ENCODE results near the gene AR.

AR gene

GRCh38 chrX:67543818-67544217, at the start of gene AR:
Gene AR, plus strand, starts transcription at chrX:67544021. Its CDS starts 1,126 bp downstream, at chrX:67545147.
- DNase-seq: no peak

GRCh38 chrX:67500617-67501016, 43.2 kb upstream of the AR start:
- DNase-seq: no peak

GRCh38 chrX:67503004-67503403, 40.8 kb upstream of the AR start:
- no peak for DNase-seq

- DNase-seq: no peak
Measured at GRCh38 chrX:67503453-67503852, 40.4 kb upstream of the AR start.

GRCh38 chrX:67520671-67521070, 23.1 kb upstream of the AR start:
- DNase-seq: no peak

- DNase-seq: no peak
Measured at GRCh38 chrX:67523002-67523681, 20.7 kb upstream of the AR start.

- DNase-seq: no peak
Measured at GRCh38 chrX:67523932-67524331, 19.9 kb upstream of the AR start.

- no peak for DNase-seq
Measured at GRCh38 chrX:67524428-67524827, 19.4 kb upstream of the AR start.

- no peak for DNase-seq
Measured at GRCh38 chrX:67524950-67525691, 18.7 kb upstream of the AR start.

GRCh38 chrX:67536564-67536963, 7.3 kb upstream of the AR start:
- DNase-seq: no peak

- DNase-seq: no peak
Measured at GRCh38 chrX:67538383-67538782, 5.4 kb upstream of the AR start.

- DNase-seq: no peak
Measured at GRCh38 chrX:67544281-67545035, 637 bp downstream of the AR start.

GRCh38 chrX:67545036-67545821, 1.4 kb downstream of the AR start:
- DNase-seq: no peak

- DNase-seq: no peak
Measured at GRCh38 chrX:67545893-67546495, 2.2 kb downstream of the AR start.

GRCh38 chrX:67546496-67547423, 2.9 kb downstream of the AR start:
- no peak for DNase-seq

GRCh38 chrX:67555578-67556203, 11.9 kb downstream of the AR start:
- DNase-seq: no peak

- no peak for DNase-seq
Measured at GRCh38 chrX:67558267-67558666, 14.4 kb downstream of the AR start.

- DNase-seq: no peak
Measured at GRCh38 chrX:67563469-67564448, 19.9 kb downstream of the AR start.

- DNase-seq: no peak
Measured at GRCh38 chrX:67564475-67564874, 20.7 kb downstream of the AR start.

GRCh38 chrX:67568769-67569168, 24.9 kb downstream of the AR start:
- DNase-seq: no peak

Data from NK-92 treated with Interleukin-12 subunit alpha and Interleukin-12 subunit beta, amount 100 ng/mL, for 24 hours (cell line).